Measurements from ENCODE around the gene PIGQ.

- TF ChIP-seq SRF (IDR thresholded peaks at IDR 0.05; ENCODE audit: low read depth, low read length) (no peak), EP300 (IDR thresholded peaks at IDR 0.05; ENCODE audit: borderline replicate concordance in 1 of 2, low read depth in 2 of 2, low read length in 2 of 2) (no peak), HDAC6 (IDR thresholded peaks at IDR 0.05; ENCODE audit: low read depth, low read length) (no peak), CTCF (IDR thresholded peaks at IDR 0.05; ENCODE audit: control extremely low read depth in 1 of 3, insufficient read depth in 1 of 3, low read depth in 1 of 3, low read length in 3 of 3) (no peak), ATF3 (IDR thresholded peaks at IDR 0.05; ENCODE audit: insufficient read depth, low read depth, low read length) (no peak), POLR2AphosphoS5 (IDR thresholded peaks at IDR 0.05; ENCODE audit: low read depth, low read length) (no peak), POLR2A (IDR thresholded peaks at IDR 0.05; ENCODE audit: control extremely low read depth in 1 of 2, low read depth in 2 of 2, low read length in 2 of 2) (no peak), SIN3A (conservative IDR thresholded peaks at IDR 0.05 in 1 of 2, IDR thresholded peaks at IDR 0.05 in 1 of 2; ENCODE audit: low read depth in 1 of 2, low read length in 2 of 2) (no peak), TCF12 (IDR thresholded peaks at IDR 0.05; ENCODE audit: low read depth, low read length) (no peak), CREB1 (IDR thresholded peaks at IDR 0.05) (no peak), BRCA1 (IDR thresholded peaks at IDR 0.05; ENCODE audit: low read depth, low read length) (no peak), GABPA (IDR thresholded peaks at IDR 0.05; ENCODE audit: borderline replicate concordance, insufficient read depth, low read length) (no peak)
These were observed 13.1 kb upstream of the PIGQ start for GRCh38 chr16:556474-557173.

Measured in H1 (cell line).